Measurements from ENCODE around the gene TRIM28. TPM values are rescaled to one million over a fixed set of nuclear protein-coding genes. Genes with fewer than 3 reads are reported as not detected.
A peak's percentile ranks its signal among the peaks of the same experiment; 100 is the strongest.

TRIM28 gene
- total RNA-seq, 1 experiment from 2014 or later, result 1,038 TPM

GRCh38 chr19:58555369-58555885 is 11.6 kb downstream of the TRIM28 start:
- intact Hi-C loops (cut with micrococcal nuclease; ENCODE audit: unreplicated experiment), result no loop called here
- Histone ChIP-seq H3K36me3 (ENCODE audit: insufficient read depth, low read length, poor library complexity, severe bottlenecking) (peaks cover 37% of the 10 kb centered on the region), H3K4me1 (ENCODE audit: insufficient read depth, low read length, poor library complexity, severe bottlenecking) (peaks cover 20% of the 10 kb centered on the region), H3K4me3 (ENCODE audit: low read depth, low read length, poor library complexity, severe bottlenecking) (peak overlapping the region; percentile 62), H3K9me3 (ENCODE audit: low read depth, low read length, poor library complexity, severe bottlenecking) (no peaks in the 10 kb centered on the region), H3K27ac (ENCODE audit: low read depth, low read length, poor library complexity, severe bottlenecking) (peak overlapping the region; percentile 90), H3K27me3 (replicated peaks; ENCODE audit: insufficient read depth, low read depth, low read length, poor library complexity) (no peaks in the 10 kb centered on the region)
- CTCF ChIA-PET, result no interaction called here
- no TSS peak for BruUV-seq (replicated peaks)
- TF ChIP-seq EZH2 (IDR thresholded peaks at IDR 0.05; ENCODE audit: borderline replicate concordance, low read depth, low read length, poor library complexity, severe bottlenecking), result no peak
- DNase-seq (ENCODE audit: low spot score), result no peak
- POLR2A ChIA-PET (ENCODE audit: low non-redundant PET), result interaction anchor here (0.6 to 2.0 kb wide), 2 partner anchors 12 to 17 kb away, joined by 5 to 7 read pairs; partner anchors contain the start of gene TRIM28

DNA sequence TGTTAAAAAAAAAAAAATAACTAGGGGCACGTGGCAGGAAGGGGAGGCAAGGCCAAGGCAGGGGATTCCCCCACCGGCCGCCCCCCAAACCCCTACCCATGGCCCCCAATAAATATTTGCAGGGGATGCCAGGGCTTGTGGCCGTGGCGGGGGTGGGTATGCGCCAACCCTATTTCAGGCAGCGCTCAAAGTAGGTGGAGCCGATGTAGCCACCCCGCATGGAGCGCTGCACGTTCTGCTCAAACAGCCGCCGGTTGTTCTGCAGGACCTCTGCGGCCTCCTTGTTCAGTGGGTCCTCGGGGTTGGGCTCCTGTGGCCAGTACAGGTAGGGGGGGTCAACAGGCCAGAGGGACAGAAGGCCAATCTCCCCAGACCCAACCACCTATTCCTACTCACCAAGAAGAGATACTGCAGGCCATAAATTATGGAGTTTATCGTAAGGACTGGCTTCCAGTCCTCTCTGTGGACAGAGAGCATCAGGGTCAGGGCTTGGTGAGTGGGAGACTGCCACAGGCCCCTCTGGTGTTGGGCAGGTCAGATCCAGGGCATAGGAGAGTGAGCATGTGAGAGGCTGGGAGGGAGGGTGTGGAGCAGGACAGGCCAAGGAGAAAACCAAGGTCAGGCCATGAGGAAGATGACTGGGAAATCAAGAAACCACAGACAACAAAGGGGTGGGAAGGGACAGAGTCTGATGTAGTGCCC is 12.2 kb downstream of the TRIM28 start:
- H3K27me3 ChIP-seq (replicated peaks; ENCODE audit: insufficient read depth, low read depth, low read length, poor library complexity), result no peaks in the 10 kb centered on the region
- peaks cover 20% of the 10 kb centered on the region for H3K4me1 ChIP-seq (ENCODE audit: insufficient read depth, low read length, poor library complexity, severe bottlenecking)
- TSS peak; percentile 50 for BruUV-seq (replicated peaks)
- ChIA-PET POLR2A (ENCODE audit: low non-redundant PET) (interaction anchor here (0.6 kb wide), 1 partner anchor 16 kb away, joined by 5 read pairs; no protein-coding TSS in a partner anchor), CTCF (no interaction called here)
- H3K9me3 ChIP-seq (ENCODE audit: low read depth, low read length, poor library complexity, severe bottlenecking), result no peaks in the 10 kb centered on the region
- TF ChIP-seq CTCF (conservative IDR thresholded peaks at IDR 0.05; ENCODE audit: low read depth, low read length), result no peak
- TF ChIP-seq EZH2 (IDR thresholded peaks at IDR 0.05; ENCODE audit: borderline replicate concordance, low read depth, low read length, poor library complexity, severe bottlenecking), result no peak
- intact Hi-C loops (cut with micrococcal nuclease; ENCODE audit: unreplicated experiment), result no loop called here
- no peak overlapping the region for H3K27ac ChIP-seq (ENCODE audit: low read depth, low read length, poor library complexity, severe bottlenecking)
- H3K36me3 ChIP-seq (ENCODE audit: insufficient read depth, low read length, poor library complexity, severe bottlenecking), result peaks cover 31% of the 10 kb centered on the region
- H3K4me3 ChIP-seq (ENCODE audit: low read depth, low read length, poor library complexity, severe bottlenecking), result no peak overlapping the region
- no peak for DNase-seq (ENCODE audit: low spot score)

DNA sequence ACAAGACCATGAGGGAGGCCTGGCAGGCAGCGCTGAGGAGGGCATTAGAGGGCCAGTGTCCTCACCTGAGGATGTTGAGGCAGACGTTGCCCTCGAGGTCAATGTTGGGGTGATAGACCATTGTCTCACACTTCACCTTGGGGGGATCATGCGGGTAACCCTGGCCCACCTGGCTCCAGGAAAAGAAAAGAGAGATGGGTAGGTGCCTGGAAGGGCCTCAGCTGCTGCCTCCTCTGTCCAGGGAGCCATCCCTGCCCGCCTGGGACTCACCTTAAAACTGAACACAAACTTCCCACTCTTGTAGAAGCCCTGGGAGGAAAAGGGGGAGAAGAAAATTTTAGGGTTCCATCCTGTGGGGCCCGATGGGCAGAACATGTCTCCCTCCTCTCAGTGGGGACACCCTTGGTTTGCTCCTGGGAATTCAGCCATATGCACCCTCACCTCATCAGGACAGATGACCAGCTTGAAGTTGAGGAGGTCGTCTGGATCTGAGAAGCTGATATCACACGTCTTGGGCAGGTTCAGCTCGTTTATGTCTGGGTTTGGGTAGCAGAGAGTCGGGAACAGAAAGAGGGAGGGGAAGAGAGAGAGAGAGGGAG is 12.9 kb downstream of the TRIM28 start:
- Histone ChIP-seq H3K27me3 (replicated peaks; ENCODE audit: insufficient read depth, low read depth, low read length, poor library complexity) (no peaks in the 10 kb centered on the region), H3K4me3 (ENCODE audit: low read depth, low read length, poor library complexity, severe bottlenecking) (peak overlapping the region; percentile 73), H3K9me3 (ENCODE audit: low read depth, low read length, poor library complexity, severe bottlenecking) (no peaks in the 10 kb centered on the region), H3K36me3 (ENCODE audit: insufficient read depth, low read length, poor library complexity, severe bottlenecking) (peaks cover 24% of the 10 kb centered on the region), H3K4me1 (ENCODE audit: insufficient read depth, low read length, poor library complexity, severe bottlenecking) (peaks cover 20% of the 10 kb centered on the region), H3K27ac (ENCODE audit: low read depth, low read length, poor library complexity, severe bottlenecking) (peak overlapping the region; percentile 98)
- TF ChIP-seq CTCF (conservative IDR thresholded peaks at IDR 0.05; ENCODE audit: low read depth, low read length), result no peak
- TF ChIP-seq EZH2 (IDR thresholded peaks at IDR 0.05; ENCODE audit: borderline replicate concordance, low read depth, low read length, poor library complexity, severe bottlenecking), result no peak
- no peak for DNase-seq (ENCODE audit: low spot score)
- intact Hi-C loops (cut with micrococcal nuclease; ENCODE audit: unreplicated experiment), result no loop called here
- ChIA-PET POLR2A (ENCODE audit: low non-redundant PET) (no interaction called here), CTCF (no interaction called here)
- no TSS peak for BruUV-seq (replicated peaks)
